ENCODE results near the gene GRIN1. TPM values are rescaled to one million over a fixed set of nuclear protein-coding genes. Genes with fewer than 3 reads are reported as not detected.

The GRIN1 gene
- total and polyA plus RNA-seq, 2 of the 8 experiments (the other 6 are each of a cell fraction or from before 2014, with no cell fraction given) = 0.48 to 2.1 TPM

- no peaks in the 10 kb centered on the region for H3K79me2 ChIP-seq (ENCODE audit: control insufficient read depth in 1 of 2, insufficient read depth in 2 of 2, low read length in 2 of 2)
- H3K9ac ChIP-seq (replicated peaks in 1 of 4; ENCODE audit: extremely low read depth in 1 of 4, low read depth in 3 of 4, low read length in 3 of 4) = no peak overlapping the region
- peak overlapping the region; percentile 65 for H4K91ac ChIP-seq (replicated peaks; ENCODE audit: insufficient read length, low read length)
- peak overlapping the region; percentile 31 to 37; a peak in 1 of 4 replicates for H3K4me2 ChIP-seq (ENCODE audit: insufficient read depth in 1 of 2, low read depth in 2 of 2, low read length in 2 of 2)
- no peaks in the 10 kb centered on the region; the same call in 1 of the 2 replicates for H3K79me1 ChIP-seq (ENCODE audit: low read depth, low read length)
- peaks cover 0 to 10% (median 4%) of the 10 kb centered on the region in 4 experiments; a peak in 5 of 7 replicates for H3K4me1 ChIP-seq (replicated peaks in 1 of 4; ENCODE audit: control insufficient read depth in 3 of 4, insufficient read depth in 4 of 4, low read length in 3 of 4)
- H3K23ac ChIP-seq (ENCODE audit: insufficient read length) = no peak overlapping the region
- H4K5ac ChIP-seq (ENCODE audit: insufficient read length, low read depth, low read length) = no peak overlapping the region
- POLR2A ChIA-PET (ENCODE audit: partially characterized antibody) = interaction anchor here (0.7 to 69.9 kb wide), 10 partner anchors 9 to 385 kb away, joined by 3 to 1462 read pairs (median 4); partner anchors contain the start of genes ANAPC2, MAN1B1, NDOR1 and NELFB
- H2AFZ ChIP-seq (ENCODE audit: low read length) = no peak overlapping the region
- H2BK20ac ChIP-seq (ENCODE audit: low read length) = no peak overlapping the region
- no peak overlapping the region for H3K4me3 ChIP-seq (ENCODE audit: extremely low read depth in 1 of 4, insufficient read depth in 2 of 4, low read depth in 3 of 4, low read length in 4 of 4)
- H2BK15ac ChIP-seq (ENCODE audit: low read length) = no peak overlapping the region
- no peak overlapping the region for H2BK5ac ChIP-seq (ENCODE audit: low read depth, low read length)
- no peaks in the 10 kb centered on the region; a peak in 2 of 7 replicates for H3K27me3 ChIP-seq (replicated peaks in 1 of 4; ENCODE audit: control insufficient read depth in 3 of 4, extremely low read depth in 1 of 4, insufficient read depth in 3 of 4, low read length in 3 of 4)
- peaks cover 8% of the 10 kb centered on the region; the same call in 1 of the 2 replicates for H3K23me2 ChIP-seq (ENCODE audit: low read depth, low read length)
- peaks cover 0 to 15% of the 10 kb centered on the region in 2 experiments for H4K20me1 ChIP-seq (replicated peaks in 1 of 2; ENCODE audit: control insufficient read depth in 1 of 2, insufficient read depth in 2 of 2, low read length in 2 of 2)
- no peak overlapping the region for H3K56ac ChIP-seq (replicated peaks; ENCODE audit: insufficient read length, low read depth, low read length)
- no peak overlapping the region for H3K18ac ChIP-seq (ENCODE audit: extremely low read depth, low read length)
- whole genome bisulfite sequencing, 2 experiments (ENCODE audit: extremely low coverage in 1 of 2, insufficient coverage in 1 of 2, insufficient read length in 1 of 2, insufficient replicate concordance in 2 of 2, low coverage in 1 of 2, low lambda C conversion rate in 2 of 2, missing lambda C conversion rate in 1 of 2) = 77% methylated on average over 23 of the region's 36 CpGs; no CpG with 5 or more reads in 1 of the 2 experiments
- no peak overlapping the region for H2BK120ac ChIP-seq (replicated peaks; ENCODE audit: low read depth, low read length)
- DNase-seq (ENCODE audit: low read depth in 1 of 2, low spot score in 2 of 2) = peak; percentile 56 to 87
- H2BK12ac ChIP-seq (ENCODE audit: low read depth, low read length) = no peak overlapping the region
- H4K8ac ChIP-seq (ENCODE audit: extremely low read depth, insufficient read depth, low read length) = peak overlapping the region; percentile 85
- H3K36me3 ChIP-seq (ENCODE audit: control insufficient read depth in 2 of 4, insufficient read depth in 4 of 4, low read length in 3 of 4) = peaks cover 0 to 22% (median 7%) of the 10 kb centered on the region in 4 experiments; a peak in 6 of 8 replicates
- no peak overlapping the region for H3K14ac ChIP-seq (ENCODE audit: insufficient read length)
- no peak overlapping the region for H2AK5ac ChIP-seq (ENCODE audit: low read depth, low read length)
- FAIRE-seq = no peak
- no peaks in the 10 kb centered on the region for H3K9me3 ChIP-seq (ENCODE audit: insufficient read depth in 2 of 2, low read depth in 1 of 2, low read length in 1 of 2)
- no peak overlapping the region for H3K27ac ChIP-seq (ENCODE audit: low read depth, low read length)
- CTCF ChIA-PET (ENCODE audit: partially characterized antibody) = interaction anchor here (0.5 to 3.8 kb wide), 16 partner anchors 10 to 123 kb away, joined by 3 to 19 read pairs (median 4); partner anchors contain the start of genes LRRC26, RNF224 and TPRN
- no peak overlapping the region for H3K4ac ChIP-seq (replicated peaks; ENCODE audit: insufficient read length, low read depth, low read length)
Measured at GRCh38 chr9:137217276-137218211, 78.6 kb downstream of the GRIN1 start.

Data from H1 (cell line).